COLO668 (cell line): ENCODE results near the gene GOLGA6A.
"Not testable (repeated sequence)": the region's sequence is repeated elsewhere in the genome, so short reads cannot be mapped to it uniquely, and the experiment has no call there.

Experiments used
- DNase-seq: peaks from one replicate; lab custom pipeline; 2025; ENCODE audit not compliant: unreplicated experiment; lab: John Stamatoyannopoulos, UW

The GOLGA6A gene

GRCh38 chr15:74053941-74054529, 28.3 kb downstream of the GOLGA6A start:
- peak; percentile 54 for DNase-seq

GRCh38 chr15:74053517-74053916, 28.8 kb downstream of the GOLGA6A start:
- no peak for DNase-seq

GRCh38 chr15:74052271-74053260, 29.8 kb downstream of the GOLGA6A start:
- DNase-seq = not testable (repeated sequence)

GRCh38 chr15:74050556-74051234, 31.7 kb downstream of the GOLGA6A start:
- DNase-seq = no peak

- DNase-seq = no peak
Measured at GRCh38 chr15:74050127-74050526, 32.2 kb downstream of the GOLGA6A start.

GRCh38 chr15:74046275-74046674, 36.1 kb downstream of the GOLGA6A start:
- no peak for DNase-seq

- no peak for DNase-seq
Measured at GRCh38 chr15:74045636-74046274, 36.6 kb downstream of the GOLGA6A start.

- no peak for DNase-seq
Measured at GRCh38 chr15:74045184-74045583, 37.2 kb downstream of the GOLGA6A start.

- no peak for DNase-seq
Measured at GRCh38 chr15:74044267-74045110, 37.9 kb downstream of the GOLGA6A start.

GRCh38 chr15:74043425-74044266, 38.7 kb downstream of the GOLGA6A start:
- no peak for DNase-seq

- DNase-seq = no peak
Measured at GRCh38 chr15:74042603-74043424, 39.5 kb downstream of the GOLGA6A start.

GRCh38 chr15:74041777-74042435, 40.4 kb downstream of the GOLGA6A start:
- DNase-seq = no peak

- DNase-seq = no peak
Measured at GRCh38 chr15:74041311-74041756, 41.0 kb downstream of the GOLGA6A start.

GRCh38 chr15:74040109-74040850, 42.1 kb downstream of the GOLGA6A start:
- DNase-seq = no peak

GRCh38 chr15:74039656-74040010, 42.7 kb downstream of the GOLGA6A start:
- DNase-seq = no peak

GRCh38 chr15:74038707-74039655, 43.4 kb downstream of the GOLGA6A start:
- no peak for DNase-seq
